K562 (cell line): Measurements from ENCODE around the gene KLB. TPM values are rescaled to one million over a fixed set of nuclear protein-coding genes. Genes with fewer than 3 reads are reported as not detected.

Experiments used
- CTBP1 ChIP-seq: fragments of 450-650 bp; IDR thresholded peaks from 2 replicates; pipeline ENCODE4 v1.6.1; 2016; ENCODE audit warnings: borderline replicate concordance
- JUN ChIP-seq, 2 experiments: sonication (generic) in 1 of 2; formaldehyde crosslinking in 1 of 2; IDR thresholded peaks; 2 replicates each; pipeline versions ENCODE4 v1.6.1 to v1.8.0; 2012 to 2022; ENCODE audit warnings: borderline replicate concordance in 2 of 2, mild to moderate bottlenecking in 2 of 2, improper control_type of control experiment in 1 of 2, low read depth in 1 of 2, low read length in 1 of 2, missing genetic modification reagents in 1 of 2
- POLR3G ChIP-seq: IDR thresholded peaks from 2 replicates; pipeline ENCODE4 v1.6.1; 2011; ENCODE audit not compliant: insufficient read length, insufficient replicate concordance; ENCODE audit errors: extremely low read depth
- RBBP5 ChIP-seq: fragments of 200-600 bp; sonication (generic); IDR thresholded peaks from 2 replicates; pipeline ENCODE4 v1.6.1; 2012; ENCODE audit warnings: borderline replicate concordance, mild to moderate bottlenecking, low read length, control low read depth, inconsistent platforms; ENCODE audit not compliant: insufficient read depth, poor library complexity, severe bottlenecking
- SIRT6 ChIP-seq: IDR thresholded peaks from one replicate; pipeline ENCODE4 v1.6.1; 2012; ENCODE audit warnings: low read depth, mild to moderate bottlenecking, control low read depth, inconsistent platforms, low read length, moderate library complexity
- THRAP3 ChIP-seq: fragments of 450-650 bp; IDR thresholded peaks from 2 replicates; pipeline ENCODE4 v1.6.1; 2016; ENCODE audit warnings: mild to moderate bottlenecking, inconsistent platforms, borderline replicate concordance
- ZNF316 ChIP-seq: fragments of 450-650 bp; IDR thresholded peaks from 2 replicates; pipeline ENCODE4 v1.6.1; 2016
- ZNF445 ChIP-seq: fragments of 250-450 bp; sonication (Bioruptor Pico); IDR thresholded peaks from 2 replicates; pipeline ENCODE4 v1.4.0; 2020; ENCODE audit warnings: low read depth, mild to moderate bottlenecking, moderate library complexity
- polyA plus RNA-seq, 8 experiments: library from polyadenylated mRNA; depleted of rRNA in 4 of 8; stranded (reverse) in 5 of 8; unstranded in 3 of 8; fragments of >200 nt; fragmentation: Nextera tagmentation in 2 of 8; fragmentation: Illumina TruSeq in 1 of 8; extraction: Ambion mirVana in 2 of 8; extraction: Trizol in 1 of 8; gene quantifications; 2 replicates each; pipeline versions ENCODE4 v1.2.1 to v1.2.3, GENCODE V29; 2011 to 2014; ENCODE audit warnings: inconsistent platforms in 1 of 8, missing spikeins in 1 of 8
- total RNA-seq, 7 experiments: library from RNA; depleted of rRNA in 6 of 7; stranded (reverse); fragments of >200 nt in 6 of 7; fragmentation: Illumina TruSeq in 2 of 7; extraction: Trizol in 2 of 7; gene quantifications; 2 replicates each; pipeline versions ENCODE4 v1.2.1 to v1.2.3, GENCODE V29; 2011 to 2021; ENCODE audit warnings: low replicate concordance in 1 of 7
- TF ChIP-seq, protein P1 (sequence below), 3 experiments: fragments of 200-800 bp in 1 of 3; sonication (Bioruptor generic) in 1 of 3; sonication (generic) in 1 of 3; formaldehyde crosslinking in 1 of 3; IDR thresholded peaks; 2 replicates each; pipeline versions ENCODE4 v1.6.1 to v1.8.0; 2016 to 2022; ENCODE audit warnings: mild to moderate bottlenecking in 2 of 3, missing compliant biosample characterization in 2 of 3, missing genetic modification characterization in 2 of 3, missing genetic modification reagents in 1 of 3
- TF ChIP-seq, protein P2 (sequence below), 3 experiments: fragments of 200-800 bp in 1 of 3; fragments of 250-450 bp in 1 of 3; fragments of 450-650 bp in 1 of 3; sonication (Bioruptor Pico) in 1 of 3; sonication (Bioruptor generic) in 1 of 3; formaldehyde crosslinking in 1 of 3; IDR thresholded peaks; 2 replicates each; pipeline versions ENCODE4 v1.6.1 to v1.8.0; 2016 to 2022; ENCODE audit warnings: mild to moderate bottlenecking in 2 of 3, missing genetic modification characterization in 2 of 3, missing compliant biosample characterization in 1 of 3, moderate library complexity in 1 of 3
- TF ChIP-seq, protein P3 (sequence below), 2 experiments: fragments of 450-650 bp in 1 of 2; IDR thresholded peaks; 2 replicates each; pipeline ENCODE4 v1.6.1; 2011 to 2017; ENCODE audit warnings: low read depth in 2 of 2, antibody characterized with exemption in 1 of 2, borderline replicate concordance in 1 of 2, low read length in 1 of 2, mild to moderate bottlenecking in 1 of 2, mixed read lengths in 1 of 2; ENCODE audit not compliant: control insufficient read depth in 1 of 2
- TF ChIP-seq, protein P4 (sequence below), 2 experiments: fragments of 200-800 bp in 1 of 2; sonication (Bioruptor generic) in 1 of 2; sonication (generic) in 1 of 2; formaldehyde crosslinking in 1 of 2; IDR thresholded peaks in 1 of 2; conservative IDR thresholded peaks in 1 of 2; 2 replicates each; pipeline versions ENCODE4 v1.5.0 to v1.6.1; 2016 to 2020; ENCODE audit warnings: missing compliant biosample characterization in 1 of 2, missing genetic modification characterization in 1 of 2, missing genetic modification reagents in 1 of 2
- TF ChIP-seq, protein P5 (sequence below), 2 experiments: fragments of 250-450 bp in 1 of 2; fragments of 450-650 bp in 1 of 2; sonication (Bioruptor Pico) in 1 of 2; IDR thresholded peaks; 2 replicates each; pipeline versions ENCODE4 v1.6.1 to v1.8.0; 2016 to 2021; ENCODE audit warnings: mild to moderate bottlenecking in 2 of 2, moderate library complexity in 2 of 2, missing compliant biosample characterization in 1 of 2, missing genetic modification characterization in 1 of 2

KLB gene
- total and polyA plus RNA-seq, 9 of the 15 experiments (the other 6 are each of a cell fraction or from before 2014, with no cell fraction given) = 0.04 to 0.13 TPM; not detected in 7

DNA sequence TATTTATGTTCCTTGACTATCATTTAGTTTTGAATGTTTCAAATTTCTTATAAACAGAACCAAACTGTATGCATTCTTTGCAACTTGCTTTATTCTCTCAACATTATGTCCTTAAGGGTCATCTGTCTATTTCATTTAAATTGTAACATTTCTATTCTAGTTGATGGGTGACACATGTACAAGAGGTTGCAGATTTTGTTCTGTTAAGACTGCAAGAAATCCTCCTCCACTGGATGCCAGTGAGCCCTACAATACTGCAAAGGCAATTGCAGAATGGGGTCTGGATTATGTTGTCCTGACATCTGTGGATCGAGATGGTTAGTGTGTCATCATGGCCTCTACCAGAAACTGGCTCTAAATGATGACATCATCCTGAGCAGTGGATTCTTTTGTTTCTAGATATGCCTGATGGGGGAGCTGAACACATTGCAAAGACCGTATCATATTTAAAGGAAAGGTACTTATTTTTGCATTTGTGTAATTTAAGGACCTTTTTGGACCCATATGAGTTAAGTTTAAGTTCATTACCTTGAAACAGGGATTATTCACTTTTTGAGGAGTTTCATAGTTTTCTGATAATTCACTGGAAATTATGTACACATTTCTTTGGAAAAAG, 58.3 kb downstream of the KLB start (continued):
- TF ChIP-seq, protein P1, sequence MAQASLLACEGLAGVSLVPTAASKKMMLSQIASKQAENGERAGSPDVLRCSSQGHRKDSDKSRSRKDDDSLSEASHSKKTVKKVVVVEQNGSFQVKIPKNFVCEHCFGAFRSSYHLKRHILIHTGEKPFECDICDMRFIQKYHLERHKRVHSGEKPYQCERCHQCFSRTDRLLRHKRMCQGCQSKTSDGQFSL (CRISPR knock-in tag; IDR thresholded peaks at IDR 0.05) = no peak
- TF ChIP-seq, protein P1 (tag; IDR thresholded peaks at IDR 0.05) = no peak
- no peak for TF ChIP-seq CTBP1
- 0 out of 2 replicates have a peak, but pooled peaks have one; percentile 7 for TF ChIP-seq ZNF316
- TF ChIP-seq, protein P2, sequence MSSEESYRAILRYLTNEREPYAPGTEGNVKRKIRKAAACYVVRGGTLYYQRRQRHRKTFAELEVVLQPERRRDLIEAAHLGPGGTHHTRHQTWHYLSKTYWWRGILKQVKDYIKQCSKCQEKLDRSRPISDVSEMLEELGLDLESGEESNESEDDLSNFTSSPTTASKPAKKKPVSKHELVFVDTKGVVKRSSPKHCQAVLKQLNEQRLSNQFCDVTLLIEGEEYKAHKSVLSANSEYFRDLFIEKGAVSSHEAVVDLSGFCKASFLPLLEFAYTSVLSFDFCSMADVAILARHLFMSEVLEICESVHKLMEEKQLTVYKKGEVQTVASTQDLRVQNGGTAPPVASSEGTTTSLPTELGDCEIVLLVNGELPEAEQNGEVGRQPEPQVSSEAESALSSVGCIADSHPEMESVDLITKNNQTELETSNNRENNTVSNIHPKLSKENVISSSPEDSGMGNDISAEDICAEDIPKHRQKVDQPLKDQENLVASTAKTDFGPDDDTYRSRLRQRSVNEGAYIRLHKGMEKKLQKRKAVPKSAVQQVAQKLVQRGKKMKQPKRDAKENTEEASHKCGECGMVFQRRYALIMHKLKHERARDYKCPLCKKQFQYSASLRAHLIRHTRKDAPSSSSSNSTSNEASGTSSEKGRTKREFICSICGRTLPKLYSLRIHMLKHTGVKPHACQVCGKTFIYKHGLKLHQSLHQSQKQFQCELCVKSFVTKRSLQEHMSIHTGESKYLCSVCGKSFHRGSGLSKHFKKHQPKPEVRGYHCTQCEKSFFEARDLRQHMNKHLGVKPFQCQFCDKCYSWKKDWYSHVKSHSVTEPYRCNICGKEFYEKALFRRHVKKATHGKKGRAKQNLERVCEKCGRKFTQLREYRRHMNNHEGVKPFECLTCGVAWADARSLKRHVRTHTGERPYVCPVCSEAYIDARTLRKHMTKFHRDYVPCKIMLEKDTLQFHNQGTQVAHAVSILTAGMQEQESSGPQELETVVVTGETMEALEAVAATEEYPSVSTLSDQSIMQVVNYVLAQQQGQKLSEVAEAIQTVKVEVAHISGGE (CRISPR knock-in tag; IDR thresholded peaks at IDR 0.05) = no peak
- TF ChIP-seq JUN (IDR thresholded peaks at IDR 0.05; ENCODE audit: borderline replicate concordance, low read depth, low read length) = peak; percentile 93
- no peak for TF ChIP-seq JUN (CRISPR knock-in tag; IDR thresholded peaks at IDR 0.05; ENCODE audit: borderline replicate concordance)
- TF ChIP-seq THRAP3 = no peak
- TF ChIP-seq, protein P3, sequence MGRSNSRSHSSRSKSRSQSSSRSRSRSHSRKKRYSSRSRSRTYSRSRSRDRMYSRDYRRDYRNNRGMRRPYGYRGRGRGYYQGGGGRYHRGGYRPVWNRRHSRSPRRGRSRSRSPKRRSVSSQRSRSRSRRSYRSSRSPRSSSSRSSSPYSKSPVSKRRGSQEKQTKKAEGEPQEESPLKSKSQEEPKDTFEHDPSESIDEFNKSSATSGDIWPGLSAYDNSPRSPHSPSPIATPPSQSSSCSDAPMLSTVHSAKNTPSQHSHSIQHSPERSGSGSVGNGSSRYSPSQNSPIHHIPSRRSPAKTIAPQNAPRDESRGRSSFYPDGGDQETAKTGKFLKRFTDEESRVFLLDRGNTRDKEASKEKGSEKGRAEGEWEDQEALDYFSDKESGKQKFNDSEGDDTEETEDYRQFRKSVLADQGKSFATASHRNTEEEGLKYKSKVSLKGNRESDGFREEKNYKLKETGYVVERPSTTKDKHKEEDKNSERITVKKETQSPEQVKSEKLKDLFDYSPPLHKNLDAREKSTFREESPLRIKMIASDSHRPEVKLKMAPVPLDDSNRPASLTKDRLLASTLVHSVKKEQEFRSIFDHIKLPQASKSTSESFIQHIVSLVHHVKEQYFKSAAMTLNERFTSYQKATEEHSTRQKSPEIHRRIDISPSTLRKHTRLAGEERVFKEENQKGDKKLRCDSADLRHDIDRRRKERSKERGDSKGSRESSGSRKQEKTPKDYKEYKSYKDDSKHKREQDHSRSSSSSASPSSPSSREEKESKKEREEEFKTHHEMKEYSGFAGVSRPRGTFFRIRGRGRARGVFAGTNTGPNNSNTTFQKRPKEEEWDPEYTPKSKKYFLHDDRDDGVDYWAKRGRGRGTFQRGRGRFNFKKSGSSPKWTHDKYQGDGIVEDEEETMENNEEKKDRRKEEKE (IDR thresholded peaks at IDR 0.05; ENCODE audit: borderline replicate concordance in 1 of 2, control insufficient read depth in 1 of 2, low read depth in 2 of 2, low read length in 1 of 2) = no peak
- TF ChIP-seq RBBP5 = no peak
- TF ChIP-seq ZNF445 (CRISPR knock-in tag) = no peak
- TF ChIP-seq POLR3G = no peak
- TF ChIP-seq, protein P4, sequence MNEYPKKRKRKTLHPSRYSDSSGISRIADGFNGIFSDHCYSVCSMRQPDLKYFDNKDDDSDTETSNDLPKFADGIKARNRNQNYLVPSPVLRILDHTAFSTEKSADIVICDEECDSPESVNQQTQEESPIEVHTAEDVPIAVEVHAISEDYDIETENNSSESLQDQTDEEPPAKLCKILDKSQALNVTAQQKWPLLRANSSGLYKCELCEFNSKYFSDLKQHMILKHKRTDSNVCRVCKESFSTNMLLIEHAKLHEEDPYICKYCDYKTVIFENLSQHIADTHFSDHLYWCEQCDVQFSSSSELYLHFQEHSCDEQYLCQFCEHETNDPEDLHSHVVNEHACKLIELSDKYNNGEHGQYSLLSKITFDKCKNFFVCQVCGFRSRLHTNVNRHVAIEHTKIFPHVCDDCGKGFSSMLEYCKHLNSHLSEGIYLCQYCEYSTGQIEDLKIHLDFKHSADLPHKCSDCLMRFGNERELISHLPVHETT (CRISPR knock-in tag; conservative IDR thresholded peaks at IDR 0.05 in 1 of 2, IDR thresholded peaks at IDR 0.05 in 1 of 2) = peak in 1 of 2 experiments; percentile 40; a peak in 1 of 4 replicates
- TF ChIP-seq, protein P5, sequence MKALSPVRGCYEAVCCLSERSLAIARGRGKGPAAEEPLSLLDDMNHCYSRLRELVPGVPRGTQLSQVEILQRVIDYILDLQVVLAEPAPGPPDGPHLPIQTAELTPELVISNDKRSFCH (CRISPR knock-in tag; IDR thresholded peaks at IDR 0.05) = no peak
- TF ChIP-seq, protein P5 (tag; IDR thresholded peaks at IDR 0.05) = no peak
- no peak for TF ChIP-seq SIRT6
